HUES6 (cell line): ENCODE data around the gene ARF6.
A peak's percentile ranks its signal among the peaks of the same experiment; 100 is the strongest.

Experiments
- H3K27ac ChIP-seq: 2 replicates; pipeline ENCODE4 v1.7.0; 2013; ENCODE audit warnings: low read depth, mild to moderate bottlenecking, low read length, inconsistent platforms
- H3K27me3 ChIP-seq: 2 replicates; pipeline ENCODE4 v1.6.1; 2013; ENCODE audit warnings: low read length; ENCODE audit not compliant: control insufficient read depth, insufficient read depth
- H3K36me3 ChIP-seq: 2 replicates; pipeline ENCODE4 v1.6.1; 2013; ENCODE audit warnings: low read length; ENCODE audit not compliant: control insufficient read depth, insufficient read depth
- H3K4me1 ChIP-seq: 2 replicates; pipeline ENCODE4 v1.6.1; 2013; ENCODE audit warnings: low read length; ENCODE audit not compliant: control insufficient read depth, insufficient read depth
- H3K4me3 ChIP-seq: 2 replicates; pipeline ENCODE4 v1.5.1; 2013; ENCODE audit warnings: low read depth, low read length
- H3K9ac ChIP-seq: one replicate; pipeline ENCODE4 v1.6.1; 2013; ENCODE audit warnings: mild to moderate bottlenecking, low read length
- H3K9me3 ChIP-seq: 2 replicates; pipeline ENCODE4 v1.6.1; 2013; ENCODE audit warnings: low read depth, low read length; ENCODE audit not compliant: control insufficient read depth, insufficient read depth

Gene ARF6

GRCh38 chr14:49892636-49893308 lies at the start of gene ARF6:
Gene ARF6, plus strand, starts transcription at chr14:49893082. Its CDS starts 655 bp downstream, at chr14:49893737.
- H3K9ac ChIP-seq: peak within 1 kb of the TSS; percentile 99
- H3K4me1 ChIP-seq: peaks cover 7% of the 10 kb centered on the region
- peak within 1 kb of the TSS; percentile 99 for H3K27ac ChIP-seq
- H3K36me3 ChIP-seq: peaks cover 21% of the 10 kb centered on the region
- no peaks in the 10 kb centered on the region for H3K27me3 ChIP-seq
- H3K9me3 ChIP-seq: no peaks in the 10 kb centered on the region
- peak within 1 kb of the TSS; percentile 99 for H3K4me3 ChIP-seq

- Histone ChIP-seq H3K36me3 (peaks cover 47% of the 10 kb centered on the region), H3K9me3 (0 out of 2 replicates have a peak, but pooled peaks cover under 1% of the 10 kb centered on the region), H3K9ac (no peak overlapping the region), H3K27me3 (no peaks in the 10 kb centered on the region), H3K4me1 (peaks cover 4% of the 10 kb centered on the region; the same call in 1 of the 2 replicates), H3K4me3 (no peak overlapping the region), H3K27ac (no peak overlapping the region)
These were observed 43.6 kb upstream of the ARF6 start for GRCh38 chr14:49849213-49849847.

- peaks cover 4% of the 10 kb centered on the region; the same call in 1 of the 2 replicates for H3K4me1 ChIP-seq
These were observed 41.1 kb upstream of the ARF6 start for GRCh38 chr14:49851813-49852212.

GRCh38 chr14:49852301-49853157 lies 40.4 kb upstream of the ARF6 start, which contains the start of gene NEMF:
Gene NEMF, minus strand, starts transcription at chr14:49852788. Its CDS starts 35 bp downstream, at chr14:49852753.
- H3K27ac ChIP-seq: peak within 1 kb of the TSS; percentile 58
- H3K4me1 ChIP-seq: peaks cover 4% of the 10 kb centered on the region; the same call in 1 of the 2 replicates
- peaks cover 26% of the 10 kb centered on the region for H3K36me3 ChIP-seq
- H3K4me3 ChIP-seq: peak within 1 kb of the TSS; percentile 97
- H3K27me3 ChIP-seq: no peaks in the 10 kb centered on the region
- peak within 1 kb of the TSS; percentile 99 for H3K9ac ChIP-seq
- no peaks in the 10 kb centered on the region for H3K9me3 ChIP-seq

More at GRCh38 chr14:49851813-49852212, 41.1 kb upstream of the ARF6 start:
- Histone ChIP-seq H3K9ac (peak overlapping the region; percentile 99), H3K27ac (peak overlapping the region; percentile 58; the same call in 1 of the 2 replicates), H3K27me3 (no peaks in the 10 kb centered on the region), H3K4me3 (peak overlapping the region; percentile 97), H3K36me3 (peaks cover 26% of the 10 kb centered on the region), H3K9me3 (no peaks in the 10 kb centered on the region)

- peaks cover 4% of the 10 kb centered on the region; the same call in 1 of the 2 replicates for H3K4me1 ChIP-seq
- H3K4me3 ChIP-seq: peak overlapping the region; percentile 97
- H3K27me3 ChIP-seq: no peaks in the 10 kb centered on the region
- peak overlapping the region; percentile 99 for H3K9ac ChIP-seq
- H3K36me3 ChIP-seq: peaks cover 22% of the 10 kb centered on the region
- no peak overlapping the region for H3K27ac ChIP-seq
- H3K9me3 ChIP-seq: no peaks in the 10 kb centered on the region
These were observed 39.8 kb upstream of the ARF6 start for GRCh38 chr14:49853158-49853477.

GRCh38 chr14:49853572-49854375 lies 39.1 kb upstream of the ARF6 start:
- Histone ChIP-seq H3K9ac (no peak overlapping the region), H3K4me3 (peak overlapping the region; percentile 97), H3K27me3 (no peaks in the 10 kb centered on the region), H3K36me3 (peaks cover 18% of the 10 kb centered on the region), H3K4me1 (peaks cover 4% of the 10 kb centered on the region; the same call in 1 of the 2 replicates), H3K9me3 (no peaks in the 10 kb centered on the region), H3K27ac (no peak overlapping the region)

GRCh38 chr14:49857427-49858003 lies 35.4 kb upstream of the ARF6 start:
- peaks cover 3% of the 10 kb centered on the region; the same call in 1 of the 2 replicates for H3K4me1 ChIP-seq
- no peaks in the 10 kb centered on the region for H3K36me3 ChIP-seq
- no peak overlapping the region for H3K9ac ChIP-seq
- H3K9me3 ChIP-seq: no peaks in the 10 kb centered on the region
- no peak overlapping the region for H3K27ac ChIP-seq
- H3K27me3 ChIP-seq: no peaks in the 10 kb centered on the region
- no peak overlapping the region for H3K4me3 ChIP-seq

- H3K4me3 ChIP-seq: no peak overlapping the region
- no peaks in the 10 kb centered on the region for H3K27me3 ChIP-seq
- H3K9me3 ChIP-seq: no peaks in the 10 kb centered on the region
- H3K4me1 ChIP-seq: peaks cover 3% of the 10 kb centered on the region; the same call in 1 of the 2 replicates
- H3K36me3 ChIP-seq: no peaks in the 10 kb centered on the region
- no peak overlapping the region for H3K27ac ChIP-seq
- no peak overlapping the region for H3K9ac ChIP-seq
These were observed 34.5 kb upstream of the ARF6 start for GRCh38 chr14:49858383-49858782.

- no peaks in the 10 kb centered on the region for H3K27me3 ChIP-seq
- H3K4me1 ChIP-seq: peaks cover 7% of the 10 kb centered on the region
- H3K4me3 ChIP-seq: peak overlapping the region; percentile 81
- H3K27ac ChIP-seq: peak overlapping the region; percentile 93
- H3K36me3 ChIP-seq: no peaks in the 10 kb centered on the region
- H3K9me3 ChIP-seq: no peaks in the 10 kb centered on the region
- peak overlapping the region; percentile 98 for H3K9ac ChIP-seq
These were observed 31.7 kb upstream of the ARF6 start for GRCh38 chr14:49860988-49861698.
